OCI-LY1 (cell line): ENCODE data around the gene PGS1.

Source experiments
- H2AFZ ChIP-seq: fragments of 200-600 bp; sonication (generic), shearing (Covaris generic); 2 replicates; pipeline ENCODE4 v1.6.0; 2014; ENCODE audit warnings: antibody characterized with exemption, mild to moderate bottlenecking, low read length
- H3F3A ChIP-seq: fragments of 200-600 bp; sonication (generic), shearing (Covaris generic); 2 replicates; pipeline ENCODE4 v1.6.0; 2014; ENCODE audit warnings: mild to moderate bottlenecking, antibody characterized with exemption, low read length, moderate library complexity; ENCODE audit not compliant: insufficient read depth
- H3K27ac ChIP-seq: fragments of 200-600 bp; sonication (generic); 2 replicates; pipeline ENCODE4 v1.5.1; 2014; ENCODE audit warnings: low read length, mixed run types, mild to moderate bottlenecking, low read depth; ENCODE audit not compliant: poor library complexity, severe bottlenecking
- H3K27me3 ChIP-seq: fragments of 200-600 bp; sonication (generic); 2 replicates; pipeline ENCODE4 v1.6.0; 2014; ENCODE audit warnings: antibody characterized with exemption, mild to moderate bottlenecking, low read length, moderate library complexity; ENCODE audit not compliant: insufficient read depth
- H3K36me3 ChIP-seq: fragments of 200-600 bp; sonication (generic); 2 replicates; pipeline ENCODE4 v1.6.1; 2014; ENCODE audit warnings: mild to moderate bottlenecking, antibody characterized with exemption, low read length, moderate library complexity, mixed read lengths; ENCODE audit not compliant: insufficient read depth
- H3K4me1 ChIP-seq: fragments of 200-600 bp; sonication (generic); 2 replicates; pipeline ENCODE4 v1.5.1; 2014; ENCODE audit warnings: mild to moderate bottlenecking, low read length, moderate library complexity; ENCODE audit not compliant: insufficient read depth, severe bottlenecking
- H3K4me2 ChIP-seq: fragments of 200-600 bp; sonication (generic), shearing (Covaris generic); 2 replicates; pipeline ENCODE4 v1.6.1; 2014; ENCODE audit warnings: low read length
- H3K4me3 ChIP-seq: fragments of 200-600 bp; sonication (generic); 2 replicates; pipeline ENCODE4 v1.5.1; 2014; ENCODE audit warnings: low read length, low read depth, mild to moderate bottlenecking, mixed read lengths; ENCODE audit not compliant: poor library complexity, severe bottlenecking
- H3K79me2 ChIP-seq: fragments of 200-600 bp; shearing (Covaris generic); 2 replicates; pipeline ENCODE4 v1.6.1; 2016; ENCODE audit warnings: mixed run types, low read length, mixed read lengths; ENCODE audit not compliant: insufficient read depth
- H3K9ac ChIP-seq: fragments of 200-600 bp; sonication (generic), shearing (Covaris generic); 2 replicates; pipeline ENCODE4 v1.6.1; 2014; ENCODE audit warnings: mild to moderate bottlenecking, low read length, mixed read lengths
- H3K9me2 ChIP-seq: fragments of 200-600 bp; sonication (generic), shearing (Covaris generic); 2 replicates; pipeline ENCODE4 v1.6.1; 2014; ENCODE audit warnings: low read depth, mild to moderate bottlenecking, low read length, mixed read lengths
- H3K9me3 ChIP-seq: fragments of 200-600 bp; shearing (Covaris generic); 2 replicates; pipeline ENCODE4 v1.6.1; 2014; ENCODE audit warnings: low read length, mixed read lengths
- H4K20me1 ChIP-seq: fragments of 200-600 bp; sonication (generic), shearing (Covaris generic); 2 replicates; pipeline ENCODE4 v1.6.0; 2016; ENCODE audit warnings: mild to moderate bottlenecking, low read length; ENCODE audit not compliant: insufficient read depth
- CTCF ChIP-seq: fragments of 200-600 bp; sonication (generic), shearing (Covaris generic); IDR thresholded peaks from 2 replicates; pipeline ENCODE4 v1.5.1; 2017; ENCODE audit warnings: mild to moderate bottlenecking, antibody characterized with exemption, low read length, moderate library complexity, mixed read lengths
- EZH2 ChIP-seq: fragments of 200-600 bp; sonication (generic), shearing (Covaris generic); IDR thresholded peaks from 2 replicates; pipeline ENCODE4 v1.8.0; 2017; ENCODE audit warnings: borderline replicate concordance, mixed run types, mild to moderate bottlenecking, antibody characterized with exemption, low read length, moderate library complexity, mixed read lengths

Gene PGS1

GRCh38 chr17:78406396-78406795 is 27.9 kb downstream of the PGS1 start:
- Histone ChIP-seq H3K4me3 (no peak overlapping the region), H3K27ac (no peak overlapping the region), H3K9me2 (no peaks in the 10 kb centered on the region), H3K27me3 (no peaks in the 10 kb centered on the region), H3K79me2 (no peaks in the 10 kb centered on the region), H4K20me1 (no peaks in the 10 kb centered on the region), H3K36me3 (peaks cover 38% of the 10 kb centered on the region), H3K4me2 (no peak overlapping the region), H3K9me3 (no peaks in the 10 kb centered on the region), H3K9ac (no peak overlapping the region), H2AFZ (no peak overlapping the region), H3F3A (no peaks in the 10 kb centered on the region), H3K4me1 (no peaks in the 10 kb centered on the region)
- TF ChIP-seq EZH2 (no peak), CTCF (no peak)

- no peaks in the 10 kb centered on the region for H3F3A ChIP-seq
- TF ChIP-seq CTCF: no peak
- TF ChIP-seq EZH2: no peak
- no peak overlapping the region for H3K27ac ChIP-seq
- H3K4me1 ChIP-seq: no peaks in the 10 kb centered on the region
- no peak overlapping the region for H3K4me3 ChIP-seq
- H3K27me3 ChIP-seq: no peaks in the 10 kb centered on the region
- no peaks in the 10 kb centered on the region for H3K79me2 ChIP-seq
- no peak overlapping the region for H3K4me2 ChIP-seq
- H4K20me1 ChIP-seq: no peaks in the 10 kb centered on the region
- no peak overlapping the region for H2AFZ ChIP-seq
- H3K9me2 ChIP-seq: no peaks in the 10 kb centered on the region
- H3K36me3 ChIP-seq: peaks cover 33% of the 10 kb centered on the region
- no peaks in the 10 kb centered on the region for H3K9me3 ChIP-seq
- H3K9ac ChIP-seq: no peak overlapping the region
These were observed 28.5 kb downstream of the PGS1 start for GRCh38 chr17:78406920-78407319.

- peaks cover 30% of the 10 kb centered on the region for H3K36me3 ChIP-seq
- H3F3A ChIP-seq: no peaks in the 10 kb centered on the region
- no peaks in the 10 kb centered on the region for H3K9me2 ChIP-seq
- no peak overlapping the region for H3K9ac ChIP-seq
- H3K27ac ChIP-seq: no peak overlapping the region
- H3K9me3 ChIP-seq: no peaks in the 10 kb centered on the region
- no peak overlapping the region for H2AFZ ChIP-seq
- no peak overlapping the region for H3K4me2 ChIP-seq
- H3K4me3 ChIP-seq: no peak overlapping the region
- H3K79me2 ChIP-seq: no peaks in the 10 kb centered on the region
- H3K4me1 ChIP-seq: no peaks in the 10 kb centered on the region
- H3K27me3 ChIP-seq: no peaks in the 10 kb centered on the region
- TF ChIP-seq CTCF: no peak
- TF ChIP-seq EZH2: no peak
- H4K20me1 ChIP-seq: no peaks in the 10 kb centered on the region
These were observed 29.0 kb downstream of the PGS1 start for GRCh38 chr17:78407387-78408000.
